Frontal cortex (tissue), 4 donors: ENCODE data around the gene TGFA. TPM values are rescaled to one million over a fixed set of nuclear protein-coding genes. Genes with fewer than 3 reads are reported as not detected.

Experiments used
- DNase-seq, 2 donors: peaks; one replicate each; pipeline ENCODE4 v3.0.0; 2012; ENCODE audit warnings: low spot score in 2 of 2
- FAIRE-seq: peaks from 2 replicates; lab custom pipeline; 2012; peaks lifted over from hg19 to GRCh38; lab: Jason Lieb, UNC
- total RNA-seq: library from RNA; depleted of rRNA; stranded (reverse); fragments of >200 nt; gene quantifications from one replicate; pipeline ENCODE4 v1.2.3, GENCODE V29; 2014
- donor health status: control.
- donor health status: control.
- donor health status: control.

Gene TGFA
- total RNA-seq, 1 donor from 2014 or later, result 14.3 TPM

DNA sequence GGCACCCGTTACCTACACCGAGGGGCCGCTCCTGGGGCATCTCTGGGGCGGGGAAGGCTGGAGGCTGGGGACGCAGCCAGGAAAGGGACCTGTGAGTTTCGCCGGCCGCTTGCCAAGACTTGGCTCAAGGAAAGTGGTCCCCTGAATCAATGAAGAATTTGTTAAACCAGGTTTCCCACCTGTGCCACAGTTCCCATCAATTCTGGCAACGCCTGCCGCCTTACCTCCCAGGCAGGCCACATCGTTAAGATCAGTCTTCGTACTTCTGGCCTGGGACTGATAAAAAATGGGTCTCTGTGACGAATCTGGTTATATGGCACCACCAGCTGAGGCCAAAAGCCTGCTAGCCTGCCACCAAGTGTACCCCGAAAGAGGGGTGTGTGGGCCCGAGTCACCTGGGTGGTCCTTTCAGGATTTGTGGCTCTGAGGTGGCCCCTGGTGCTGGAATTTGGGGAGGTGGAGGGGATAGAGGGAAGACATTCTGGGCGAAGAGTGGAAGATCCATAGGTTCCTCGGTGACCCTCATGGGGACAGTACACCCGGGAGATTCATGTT, 789 bp upstream of the TGFA start:
- no peak for DNase-seq

GRCh38 chr2:70553334-70553583, 367 bp downstream of the TGFA start:
- no peak for DNase-seq
- FAIRE-seq, result no peak

More for the DNA sequence above, 789 bp upstream of the TGFA start:
- FAIRE-seq, result no peak

- no peak for DNase-seq
- no peak for FAIRE-seq
These were observed 909 bp downstream of the TGFA start for GRCh38 chr2:70552501-70553333.

- FAIRE-seq (no peak), DNase-seq (no peak)
These were observed 2.5 kb downstream of the TGFA start for GRCh38 chr2:70551167-70551566.

DNA sequence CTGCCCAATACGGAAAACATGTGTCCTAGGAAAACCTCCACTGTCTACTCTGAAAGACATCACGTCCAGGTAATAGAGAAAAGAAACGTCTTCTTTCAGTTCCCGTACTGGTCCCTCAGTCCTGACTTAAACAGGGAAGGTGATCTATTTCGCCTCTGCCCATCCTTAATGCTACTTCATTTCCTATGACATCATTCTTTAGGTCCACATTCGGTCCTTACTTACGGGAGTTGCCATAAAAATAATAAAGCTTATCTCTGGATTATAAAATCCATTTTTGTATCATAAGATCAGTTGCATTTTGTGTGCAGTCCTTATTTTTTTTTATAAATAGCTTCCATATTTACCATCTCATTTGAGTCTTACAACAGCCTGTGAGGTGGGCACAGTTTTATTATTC, 3.7 kb downstream of the TGFA start:
- FAIRE-seq (no peak), DNase-seq (no peak)

- DNase-seq (no peak), FAIRE-seq (no peak)
These were observed 4.4 kb downstream of the TGFA start for GRCh38 chr2:70549064-70549710.

GRCh38 chr2:70548233-70548632, 5.4 kb downstream of the TGFA start:
- FAIRE-seq, result no peak
- DNase-seq, result no peak

- FAIRE-seq, result no peak
- no peak for DNase-seq
These were observed 6.7 kb downstream of the TGFA start for GRCh38 chr2:70546885-70547284.

DNA sequence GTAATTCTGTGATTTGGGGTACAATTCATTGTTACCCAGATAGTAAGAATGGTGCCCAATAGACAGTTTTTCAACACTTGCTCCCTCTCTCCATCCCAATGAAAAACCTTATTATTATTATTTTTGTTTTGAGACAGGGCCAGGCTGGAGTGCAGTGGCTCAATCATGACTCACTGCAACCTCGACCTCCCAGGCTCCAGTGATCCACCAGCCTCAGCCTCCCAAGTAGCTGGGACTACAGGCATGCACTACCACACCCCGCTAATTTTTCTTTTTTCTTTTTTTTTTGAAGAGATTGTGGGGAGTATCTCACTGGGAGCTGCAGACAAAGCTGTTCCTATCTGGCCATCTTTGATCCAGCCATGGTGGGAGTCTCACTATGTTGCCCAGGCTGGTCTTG, 7.2 kb downstream of the TGFA start:
- no peak for FAIRE-seq
- no peak for DNase-seq

DNA sequence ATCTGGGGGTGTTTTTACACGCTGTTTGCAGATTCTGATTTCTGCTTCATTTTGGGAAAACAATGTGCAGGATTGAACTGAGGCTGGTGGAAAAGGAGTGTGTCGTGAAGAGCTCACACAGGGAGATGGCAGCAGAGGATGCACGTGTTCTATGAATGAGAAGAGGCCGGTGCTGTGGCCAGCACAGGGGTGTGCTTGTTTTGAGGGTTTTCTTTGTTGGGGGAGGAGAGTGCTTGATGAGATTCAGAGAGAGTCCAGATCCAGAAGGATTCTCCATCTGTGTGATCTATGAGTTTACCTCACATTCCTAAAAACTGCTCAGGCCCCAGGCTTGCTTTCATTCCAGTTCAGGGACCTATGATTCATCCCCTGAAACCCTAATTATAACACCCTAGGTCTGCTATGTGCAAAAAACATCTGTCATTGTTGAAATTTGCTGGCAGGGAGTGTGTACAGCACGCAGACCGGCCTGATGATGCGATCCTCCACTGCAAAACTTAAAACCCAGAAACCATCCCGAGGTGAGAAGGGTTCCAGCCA, 12.1 kb downstream of the TGFA start:
- peak in 1 of 2 donors; percentile 28 for DNase-seq
- no peak for FAIRE-seq

DNA sequence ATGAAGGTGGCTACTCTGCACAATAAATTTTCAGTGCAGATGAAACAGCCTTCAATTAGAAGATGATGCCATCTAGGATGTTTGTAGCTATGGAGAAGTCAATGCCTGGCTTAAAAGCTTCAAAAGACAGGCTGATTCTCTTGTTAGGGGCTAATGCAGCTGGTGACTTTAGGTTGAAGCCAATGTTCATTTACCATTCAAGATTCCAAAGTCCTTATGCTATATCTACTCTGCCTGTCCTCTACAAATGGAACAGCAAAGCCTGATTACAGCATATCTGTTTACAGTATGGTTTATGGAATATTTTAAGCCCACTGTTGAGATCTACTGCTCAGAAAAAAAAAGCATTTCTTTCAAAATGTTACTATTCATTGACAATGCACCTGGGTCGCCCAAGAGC, 15.8 kb downstream of the TGFA start:
- FAIRE-seq (no peak), DNase-seq (no peak)

DNA sequence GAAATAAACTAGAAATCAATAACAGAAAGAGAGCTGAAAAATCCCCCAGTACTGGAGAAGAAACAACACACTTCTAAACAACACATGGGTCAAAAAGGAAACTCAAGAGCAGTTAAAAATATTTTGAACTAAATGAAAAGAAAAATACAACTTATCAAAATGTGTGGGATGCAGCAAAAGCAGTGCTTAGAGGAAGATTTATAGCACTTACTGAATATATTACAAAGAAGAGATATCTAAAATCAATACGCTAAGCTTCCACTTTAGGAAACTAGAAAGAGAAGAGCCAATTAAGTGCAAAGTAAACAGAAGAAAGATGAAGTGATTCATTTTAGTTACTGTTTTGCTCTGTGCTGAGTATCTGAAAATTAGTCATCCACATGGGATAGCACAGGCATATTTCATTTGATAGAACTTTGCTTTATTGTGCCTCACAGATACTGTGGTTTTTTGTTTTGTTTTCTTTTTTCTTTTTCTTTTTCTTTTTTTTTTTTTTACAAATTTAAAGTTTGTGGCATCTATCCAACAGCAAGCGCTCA, 17.0 kb downstream of the TGFA start:
- DNase-seq (no peak), FAIRE-seq (no peak)

DNA sequence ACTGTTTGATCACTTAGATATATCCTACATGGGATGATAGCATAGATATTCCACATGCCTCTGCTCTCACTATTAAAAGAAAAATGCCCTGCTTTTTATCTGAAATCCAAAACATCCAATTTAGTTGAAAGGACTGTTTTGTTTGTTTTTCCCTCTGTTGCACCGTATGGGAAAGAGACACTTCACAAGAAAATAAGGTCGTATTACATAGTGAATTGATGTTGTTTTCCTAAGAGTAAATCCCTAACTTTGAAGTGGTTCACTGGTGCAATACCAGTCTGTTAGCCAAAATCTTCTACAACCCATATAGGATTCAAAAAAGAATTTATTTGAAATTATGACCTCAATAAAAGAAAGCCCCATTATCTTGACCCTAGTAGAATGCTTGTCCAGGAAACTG, 18.1 kb downstream of the TGFA start:
- DNase-seq, result no peak
- FAIRE-seq, result no peak

- DNase-seq (no peak), FAIRE-seq (no peak)
These were observed 19.3 kb downstream of the TGFA start for GRCh38 chr2:70534183-70534836.

DNA sequence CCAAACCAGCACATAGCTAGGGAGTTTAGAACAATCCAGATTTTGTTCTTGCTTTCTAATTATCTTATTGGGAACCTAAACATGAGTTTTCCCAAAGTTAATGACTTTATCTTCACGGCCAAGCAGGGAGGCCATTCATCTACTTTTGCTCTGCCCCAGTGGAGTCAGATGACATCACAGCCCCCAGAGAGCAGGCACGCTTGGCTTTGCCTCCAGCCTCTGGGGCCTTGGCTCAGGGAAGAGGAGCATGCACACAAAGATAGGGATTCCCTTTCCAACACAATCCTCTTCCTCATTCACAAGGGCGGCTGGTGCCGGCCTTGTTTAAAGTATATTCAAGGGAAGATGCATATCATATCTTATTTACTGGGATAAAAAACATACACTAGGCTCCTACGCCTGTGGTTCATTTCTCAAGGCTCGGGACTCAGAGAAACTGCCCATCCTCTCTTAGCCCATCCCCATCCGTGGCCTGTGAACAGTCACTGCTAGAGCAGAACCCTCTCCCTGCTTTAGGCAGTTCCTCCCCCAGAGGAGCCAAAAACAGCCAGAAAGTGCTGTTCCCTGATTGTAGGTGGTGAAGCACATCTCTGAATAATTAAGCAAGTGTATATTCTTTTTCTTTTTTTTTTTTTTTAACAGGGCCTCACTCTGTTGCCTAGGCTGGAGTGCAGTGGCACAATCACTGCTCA, 21.2 kb downstream of the TGFA start:
- FAIRE-seq (no peak), DNase-seq (no peak)

GRCh38 chr2:70531419-70532086, 22.1 kb downstream of the TGFA start:
- no peak for FAIRE-seq
- no peak for DNase-seq

GRCh38 chr2:70529610-70530009, 24.0 kb downstream of the TGFA start:
- FAIRE-seq, result no peak
- no peak for DNase-seq

DNA sequence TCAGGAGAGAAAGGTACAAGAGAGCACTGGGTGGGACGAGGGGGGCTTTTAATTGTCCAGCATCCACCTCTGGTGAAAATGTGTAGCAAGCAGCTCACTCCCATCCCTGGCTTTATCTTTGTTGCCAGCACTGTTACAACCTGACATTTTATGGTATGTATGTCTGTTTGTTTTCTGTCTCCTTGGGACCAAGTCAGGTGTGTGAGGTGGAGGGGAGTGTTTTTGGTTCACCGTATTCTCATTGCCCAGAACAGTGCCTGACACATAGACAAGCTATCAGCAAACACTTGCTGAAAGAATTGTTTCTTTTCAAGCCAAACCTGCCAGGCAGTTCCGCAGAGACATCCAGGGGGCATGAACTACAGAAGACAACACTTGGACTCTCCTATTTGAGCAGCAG, 24.7 kb downstream of the TGFA start:
- no peak for DNase-seq
- FAIRE-seq, result no peak

GRCh38 chr2:70528276-70528675, 25.4 kb downstream of the TGFA start:
- no peak for FAIRE-seq

More at GRCh38 chr2:70528276-70528675, 25.4 kb downstream of the TGFA start:
- DNase-seq, result no peak
